ENCODE data around the gene PVALB. TPM values are rescaled to one million over a fixed set of nuclear protein-coding genes. Genes with fewer than 3 reads are reported as not detected.

The PVALB gene
- total RNA-seq, 1 experiment from 2014 or later = not detected

GRCh38 chr22:36763576-36763975, 53.3 kb downstream of the PVALB start:
- ChIA-PET RAD21 (ENCODE audit: low non-redundant PET in 1 of 2, low total read pairs in 2 of 2, uncharacterized antibody in 2 of 2, unreplicated experiment in 2 of 2) (no interaction called here), CTCF (interaction anchor here (0.9 to 1.0 kb wide), 2 partner anchors 10 to 11 kb away, joined by 3 to 4 read pairs; no protein-coding TSS in a partner anchor), POLR2A (no interaction called here)
- Histone ChIP-seq H3K4me3 (replicated peaks in 1 of 2; ENCODE audit: low read depth in 1 of 2, low read length in 2 of 2) (no peak overlapping the region), H3K9me2 (ENCODE audit: insufficient read depth) (no peaks in the 10 kb centered on the region), H3K79me2 (ENCODE audit: insufficient read depth, low read length) (no peaks in the 10 kb centered on the region), H4K20me1 (ENCODE audit: insufficient read depth) (no peaks in the 10 kb centered on the region), H3K9ac (ENCODE audit: low read length) (no peak overlapping the region), H3K4me2 (ENCODE audit: low read length) (no peak overlapping the region), H3K9me3 (ENCODE audit: control insufficient read depth in 1 of 2, insufficient read depth in 1 of 2, low read depth in 1 of 2, low read length in 2 of 2) (no peaks in the 10 kb centered on the region), H3K27ac (ENCODE audit: low read depth, low read length) (no peak overlapping the region), H2AFZ (ENCODE audit: low read depth, low read length, poor library complexity, severe bottlenecking) (no peak overlapping the region), H3K4me1 (ENCODE audit: control insufficient read depth in 1 of 2, insufficient read depth in 2 of 2, low read length in 2 of 2) (peaks cover 0 to 7% of the 10 kb centered on the region in 2 experiments; a peak in 1 of 4 replicates), H3K27me3 (ENCODE audit: insufficient read depth, low read length) (no peaks in the 10 kb centered on the region), H3K36me3 (ENCODE audit: control insufficient read depth in 1 of 2, insufficient read depth in 2 of 2, low read length in 2 of 2) (no peaks in the 10 kb centered on the region; a peak in 1 of 4 replicates)
- no peak for ATAC-seq
- intact Hi-C loops (cut with micrococcal nuclease) = no loop called here
- no TSS peak for BruUV-seq (replicated peaks)
- TF ChIP-seq ZNF274 (IDR thresholded peaks at IDR 0.05; ENCODE audit: low read depth, low read length) = no peak
- TF ChIP-seq CTCF (IDR thresholded peaks at IDR 0.05 in 2 of 3, conservative IDR thresholded peaks at IDR 0.05 in 1 of 3; ENCODE audit: borderline replicate concordance in 1 of 3, insufficient read depth in 1 of 3, low read depth in 2 of 3, low read length in 2 of 3) = no peak
- TF ChIP-seq FOSL1 (IDR thresholded peaks at IDR 0.05; ENCODE audit: low read depth) = no peak
- no peak for TF ChIP-seq ELF1 (IDR thresholded peaks at IDR 0.05; ENCODE audit: borderline replicate concordance, low read depth)
- TF ChIP-seq JUND (IDR thresholded peaks at IDR 0.05) = no peak
- no peak for DNase-seq (ENCODE audit: low read depth, low spot score)

GRCh38 chr22:36762687-36763260, 54.1 kb downstream of the PVALB start:
- H3K9ac ChIP-seq (ENCODE audit: low read length) = no peak overlapping the region
- H3K27me3 ChIP-seq (ENCODE audit: insufficient read depth, low read length) = no peaks in the 10 kb centered on the region
- ChIA-PET RAD21 (ENCODE audit: low non-redundant PET in 1 of 2, low total read pairs in 2 of 2, uncharacterized antibody in 2 of 2, unreplicated experiment in 2 of 2) (no interaction called here), CTCF (no interaction called here), POLR2A (no interaction called here)
- no peaks in the 10 kb centered on the region for H3K9me3 ChIP-seq (ENCODE audit: control insufficient read depth in 1 of 2, insufficient read depth in 1 of 2, low read depth in 1 of 2, low read length in 2 of 2)
- H3K79me2 ChIP-seq (ENCODE audit: insufficient read depth, low read length) = no peaks in the 10 kb centered on the region
- H3K27ac ChIP-seq (ENCODE audit: low read depth, low read length) = no peak overlapping the region
- H4K20me1 ChIP-seq (ENCODE audit: insufficient read depth) = no peaks in the 10 kb centered on the region
- H3K36me3 ChIP-seq (ENCODE audit: control insufficient read depth in 1 of 2, insufficient read depth in 2 of 2, low read length in 2 of 2) = no peaks in the 10 kb centered on the region; a peak in 1 of 4 replicates
- TF ChIP-seq CTCF (IDR thresholded peaks at IDR 0.05 in 2 of 3, conservative IDR thresholded peaks at IDR 0.05 in 1 of 3; ENCODE audit: borderline replicate concordance in 1 of 3, insufficient read depth in 1 of 3, low read depth in 2 of 3, low read length in 2 of 3) = no peak
- TF ChIP-seq CEBPB (IDR thresholded peaks at IDR 0.05; ENCODE audit: low read depth) = no peak
- no peak for TF ChIP-seq ATF3 (IDR thresholded peaks at IDR 0.05)
- no peak for TF ChIP-seq SIN3A (IDR thresholded peaks at IDR 0.05; ENCODE audit: low read depth)
- TF ChIP-seq SP1 (IDR thresholded peaks at IDR 0.05; ENCODE audit: low read depth) = no peak
- no peak for TF ChIP-seq REST (IDR thresholded peaks at IDR 0.05; ENCODE audit: low read depth)
- H3K4me2 ChIP-seq (ENCODE audit: low read length) = no peak overlapping the region
- ATAC-seq (no peak), DNase-seq (ENCODE audit: low read depth, low spot score) (no peak)
- no peak overlapping the region for H2AFZ ChIP-seq (ENCODE audit: low read depth, low read length, poor library complexity, severe bottlenecking)
- no peaks in the 10 kb centered on the region for H3K9me2 ChIP-seq (ENCODE audit: insufficient read depth)
- peaks cover 0 to 7% of the 10 kb centered on the region in 2 experiments; a peak in 1 of 4 replicates for H3K4me1 ChIP-seq (ENCODE audit: control insufficient read depth in 1 of 2, insufficient read depth in 2 of 2, low read length in 2 of 2)
- intact Hi-C loops (cut with micrococcal nuclease) = no loop called here
- no peak overlapping the region for H3K4me3 ChIP-seq (replicated peaks in 1 of 2; ENCODE audit: low read depth in 1 of 2, low read length in 2 of 2)
- BruUV-seq (replicated peaks) = no TSS peak

Data from HCT116 (cell line).